Effector CD8-positive, alpha-beta T cell (primary cell): Measurements from ENCODE around the gene PDGFRB.

Experiments
- DNase-seq: peaks from one replicate; lab custom pipeline; 2025; lab: John Stamatoyannopoulos, UW

The PDGFRB gene

GRCh38 chr5:150163035-150163434 lies 7.4 kb upstream of the PDGFRB start:
- no peak for DNase-seq

DNA sequence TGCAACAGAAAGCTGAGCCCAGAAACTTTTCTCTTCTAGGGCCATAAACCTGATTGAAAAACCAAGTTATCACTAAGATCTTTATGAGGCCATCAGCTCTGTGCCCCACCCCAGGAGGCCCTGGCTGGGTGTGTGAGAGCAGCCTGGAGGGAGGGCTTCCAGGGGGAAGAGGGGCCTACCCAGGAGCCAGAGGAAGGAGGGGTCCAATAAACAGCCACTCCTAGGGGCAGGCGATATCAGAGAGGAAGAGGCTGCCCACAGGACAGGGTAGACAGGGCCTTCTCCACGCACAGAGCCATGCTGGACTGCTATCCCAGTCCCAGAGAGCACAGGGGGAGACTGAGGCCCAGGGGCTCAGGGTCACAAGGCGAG lies 6.5 kb upstream of the PDGFRB start:
- DNase-seq: no peak

DNA sequence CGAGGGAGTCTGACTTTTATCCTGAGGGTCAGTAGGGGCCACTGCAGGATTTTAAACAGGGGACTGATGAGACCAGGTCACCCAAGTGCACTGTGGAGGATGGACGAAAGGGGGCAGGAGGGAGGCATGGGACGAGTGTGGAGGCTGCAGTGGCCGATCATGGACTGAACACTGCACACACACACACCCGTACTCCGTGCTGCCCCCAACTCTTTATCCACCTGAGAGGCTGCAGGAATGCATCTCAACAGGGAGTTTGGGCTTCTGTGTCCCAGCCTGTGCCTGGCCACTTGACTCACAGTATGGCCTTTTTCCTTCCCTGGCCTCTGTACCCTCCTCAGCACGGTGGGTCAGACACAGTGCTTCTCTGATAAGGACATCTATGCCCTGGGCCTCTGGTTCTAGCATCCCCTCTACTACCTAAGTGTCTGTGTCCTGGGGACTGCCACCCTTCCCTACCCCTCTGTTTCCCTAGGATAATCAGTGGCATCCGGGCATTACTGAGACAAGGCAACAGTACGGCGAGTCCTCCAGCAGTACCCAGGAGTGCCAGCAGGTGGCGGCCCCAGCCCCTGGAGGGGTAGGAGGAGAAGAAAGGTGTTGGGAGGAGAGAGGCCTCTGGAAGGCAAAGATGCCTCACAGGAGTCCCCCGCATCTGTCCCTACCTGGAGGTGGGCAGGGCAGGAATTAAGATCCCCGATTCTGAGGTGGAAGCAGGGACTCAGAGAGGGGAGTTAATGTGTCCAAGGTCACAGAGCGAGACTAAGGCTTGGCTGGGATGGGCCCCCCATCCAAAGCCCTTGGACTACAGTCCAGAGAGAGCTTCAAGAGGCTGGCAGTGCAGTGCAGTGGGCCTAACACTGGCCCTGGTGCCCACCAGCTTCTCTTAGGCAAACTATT lies 5.8 kb upstream of the PDGFRB start:
- DNase-seq: peak; percentile 51

DNA sequence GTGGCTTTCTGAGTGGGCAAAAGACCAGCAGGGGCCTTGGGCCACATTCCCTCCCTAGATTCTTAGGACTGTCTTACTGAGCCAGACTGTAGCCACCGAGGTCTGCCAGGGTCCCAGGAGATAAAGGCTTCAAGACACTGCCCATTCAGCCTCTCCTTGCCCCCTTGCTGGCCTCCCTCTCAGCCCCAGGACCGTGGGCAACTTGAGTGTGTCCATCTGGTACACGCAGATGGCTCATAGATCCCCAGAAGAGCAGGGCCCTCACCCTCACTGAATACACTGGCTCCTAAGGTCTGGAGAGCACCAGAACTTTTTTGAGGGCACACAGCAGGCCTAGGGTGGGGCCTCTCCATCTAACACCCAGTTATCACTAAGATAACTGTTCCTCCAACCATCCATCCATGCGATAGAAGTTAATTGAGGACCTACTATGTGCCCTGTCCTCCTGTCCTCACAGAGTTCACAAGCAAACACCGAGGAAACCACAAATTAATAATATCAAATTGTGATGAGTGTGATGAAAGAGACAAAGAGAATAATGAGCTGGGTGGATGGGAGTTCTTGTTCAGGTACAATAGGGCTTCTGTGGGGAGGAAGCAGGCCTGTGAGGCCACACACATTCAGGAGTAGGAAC lies 4.9 kb upstream of the PDGFRB start:
- no peak for DNase-seq

DNA sequence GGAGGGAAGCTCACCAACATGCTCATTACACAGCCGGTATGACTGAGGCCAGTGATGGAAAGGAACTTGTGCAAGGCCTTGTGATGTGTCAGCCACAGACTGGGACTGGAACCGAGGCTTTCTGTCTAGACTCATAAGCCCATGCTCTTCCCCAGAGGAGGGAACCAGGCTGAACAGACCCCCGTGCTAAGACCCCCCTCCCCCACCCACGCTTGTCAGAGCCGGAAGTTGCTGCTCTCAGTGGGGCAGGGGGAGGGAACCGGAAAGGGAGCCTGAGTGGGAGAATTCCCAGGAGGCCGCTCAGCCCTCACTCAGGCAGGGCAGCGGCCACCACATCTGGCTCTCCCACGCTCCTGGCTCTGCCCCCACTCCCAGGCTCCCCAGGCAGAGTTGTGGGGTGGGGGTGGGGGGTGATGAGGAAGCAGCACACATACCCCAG lies 4.1 kb upstream of the PDGFRB start:
- no peak for DNase-seq

DNA sequence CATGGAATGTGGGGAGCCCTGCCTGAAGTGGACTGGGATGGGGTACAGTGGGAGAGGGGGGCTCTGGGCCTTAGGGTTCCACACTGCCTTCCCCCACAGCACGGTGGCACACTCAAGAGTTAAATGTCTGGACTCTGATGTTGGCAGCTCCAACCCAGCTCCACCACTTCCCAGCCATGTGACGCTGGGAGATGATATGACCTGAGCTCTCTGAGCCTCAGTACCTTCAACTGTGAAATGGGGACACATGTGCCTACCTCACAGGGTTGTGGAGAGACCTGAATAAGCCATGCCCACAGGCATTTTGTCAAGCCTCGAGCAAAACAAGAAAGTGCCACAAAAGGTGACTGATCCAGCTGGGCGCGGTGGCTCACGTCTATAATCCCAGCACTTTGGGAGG lies 3.4 kb upstream of the PDGFRB start:
- DNase-seq: no peak

DNA sequence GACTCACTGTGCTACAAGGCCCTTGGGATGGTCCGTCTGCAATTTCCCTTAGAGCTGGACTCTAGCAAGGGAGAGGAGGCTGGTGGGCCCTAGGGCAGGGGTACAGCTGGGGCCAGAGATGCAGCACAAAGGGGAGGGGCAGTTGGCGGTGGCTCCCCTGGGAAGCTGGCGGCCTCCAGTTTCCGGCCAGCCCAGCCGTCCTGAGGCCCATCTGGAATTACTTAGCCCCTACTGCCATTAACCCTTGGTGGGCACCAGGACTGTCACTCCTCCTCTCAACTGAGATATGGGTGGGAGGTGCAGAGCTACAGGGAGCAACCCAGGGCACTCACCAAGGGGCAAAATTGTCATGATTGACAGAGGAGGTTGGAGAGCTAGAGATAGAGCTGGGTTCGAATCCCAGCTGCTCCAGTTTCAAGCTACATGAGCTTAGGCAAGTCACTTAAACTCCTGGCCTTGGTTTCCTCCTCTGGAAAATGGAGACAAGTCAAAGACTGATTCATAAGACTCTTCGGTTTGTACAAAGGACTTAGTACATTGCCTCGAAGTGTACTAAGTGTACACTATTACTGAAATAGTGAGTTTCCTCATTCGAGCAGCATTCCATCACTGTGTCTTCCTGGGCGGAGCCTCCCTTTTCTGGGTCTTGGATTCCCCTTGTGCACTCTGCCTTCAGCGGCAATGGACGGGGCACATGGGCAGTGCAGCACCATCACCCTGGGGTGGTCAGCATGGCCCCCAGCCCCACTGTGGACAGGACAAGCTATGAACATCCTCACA lies 2.7 kb upstream of the PDGFRB start:
- no peak for DNase-seq

DNA sequence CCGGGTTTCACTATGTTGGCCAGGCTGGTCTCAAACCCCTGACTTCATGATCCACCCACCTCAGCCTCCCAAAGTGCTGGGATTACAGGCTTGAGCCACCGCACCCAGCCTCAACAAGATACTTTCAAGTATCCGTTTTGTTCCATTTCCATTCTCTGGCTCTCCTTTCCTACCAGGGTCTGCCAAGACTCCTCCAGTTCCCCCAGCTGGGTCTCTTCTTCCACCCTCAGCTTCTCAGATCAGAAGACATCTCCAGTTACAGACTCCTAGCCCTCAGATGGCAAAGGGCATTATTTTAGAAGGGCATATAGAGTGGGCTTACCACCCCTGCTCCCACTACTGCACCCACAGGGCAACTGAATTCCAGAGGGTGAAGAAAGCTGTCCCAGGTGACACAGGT lies 1.5 kb upstream of the PDGFRB start:
- DNase-seq: no peak

DNA sequence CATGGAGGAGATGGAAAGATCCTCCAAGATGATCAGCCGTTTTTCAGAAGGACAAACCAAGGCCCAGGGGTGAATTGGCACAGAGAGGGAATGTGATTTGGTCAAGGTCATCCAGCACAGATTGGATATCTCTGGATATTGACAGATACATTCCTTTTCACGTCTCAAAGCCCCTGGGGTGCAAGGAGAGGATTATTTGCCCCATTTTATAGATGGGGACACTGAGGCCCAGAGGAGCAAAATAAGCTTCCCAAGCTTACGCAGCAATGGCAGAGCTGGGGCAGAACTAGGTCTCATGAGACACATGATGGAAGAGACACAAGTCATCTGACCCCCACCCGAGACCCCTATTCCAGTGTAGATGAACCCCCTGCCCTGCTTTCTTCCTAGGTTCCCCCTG lies 895 bp upstream of the PDGFRB start:
- DNase-seq: no peak

DNA sequence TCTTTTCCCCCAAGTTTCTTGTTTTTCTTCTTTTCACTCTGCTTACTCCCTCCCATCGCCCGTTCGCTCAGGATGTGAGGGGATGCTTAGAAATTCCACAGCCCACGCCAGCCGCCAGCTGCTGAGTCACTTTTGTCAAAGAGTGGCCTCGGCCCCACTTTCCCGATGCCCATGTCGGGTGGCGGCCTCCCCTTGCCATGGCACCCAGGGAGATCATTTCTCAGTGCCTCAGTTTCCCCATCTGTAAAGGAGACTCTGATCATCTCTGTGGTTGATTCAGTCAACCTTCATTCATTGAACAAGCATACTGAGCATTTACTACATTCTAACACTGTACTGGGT lies 353 bp upstream of the PDGFRB start:
- DNase-seq: no peak

DNA sequence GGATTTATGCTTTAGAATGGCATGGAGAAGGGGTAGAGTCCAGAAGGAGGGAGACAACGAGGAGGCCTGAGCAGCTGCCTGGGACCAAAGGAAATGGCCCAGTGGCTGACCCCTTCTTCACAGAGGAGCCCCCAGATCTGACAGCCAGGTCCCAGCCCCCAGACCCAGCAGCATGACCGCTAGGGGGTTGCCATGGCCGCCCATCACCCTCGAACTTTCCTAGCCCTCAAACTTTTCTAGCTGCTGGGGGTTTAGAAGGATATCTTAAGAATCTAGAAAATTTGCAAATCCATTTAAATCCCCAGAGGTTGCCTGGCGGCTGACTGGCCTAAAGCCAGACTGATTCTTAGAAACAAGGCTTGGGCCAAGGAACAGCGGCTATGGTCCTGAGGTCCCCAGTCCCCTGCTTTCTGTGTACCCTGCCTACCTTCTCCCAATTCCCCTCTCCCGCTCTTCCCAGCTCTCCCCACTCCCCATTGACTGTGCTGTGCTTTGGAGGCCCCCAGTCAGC lies 972 bp downstream of the PDGFRB start:
- DNase-seq: no peak

- DNase-seq: no peak
Measured at GRCh38 chr5:150153957-150154617, 1.6 kb downstream of the PDGFRB start.

DNA sequence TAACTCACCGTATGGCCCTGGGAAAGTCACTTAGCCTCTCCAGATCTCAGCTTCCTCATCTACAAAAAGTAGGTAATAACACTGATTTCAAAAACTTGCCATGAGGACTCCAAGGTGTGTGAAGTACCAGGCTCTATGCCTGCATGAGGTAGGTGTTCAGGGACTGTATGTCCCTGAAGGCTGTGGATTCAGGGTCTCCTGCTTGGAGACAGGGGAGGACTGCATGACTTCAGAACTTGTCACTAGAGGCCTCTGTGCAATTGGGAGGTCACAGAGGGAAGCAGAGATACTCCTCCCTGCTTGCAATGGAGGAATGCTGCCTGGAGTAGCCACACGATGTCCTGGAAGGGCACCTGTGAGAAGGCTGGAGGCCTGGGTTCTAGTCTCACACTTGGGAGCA lies 2.2 kb downstream of the PDGFRB start:
- DNase-seq: no peak

DNA sequence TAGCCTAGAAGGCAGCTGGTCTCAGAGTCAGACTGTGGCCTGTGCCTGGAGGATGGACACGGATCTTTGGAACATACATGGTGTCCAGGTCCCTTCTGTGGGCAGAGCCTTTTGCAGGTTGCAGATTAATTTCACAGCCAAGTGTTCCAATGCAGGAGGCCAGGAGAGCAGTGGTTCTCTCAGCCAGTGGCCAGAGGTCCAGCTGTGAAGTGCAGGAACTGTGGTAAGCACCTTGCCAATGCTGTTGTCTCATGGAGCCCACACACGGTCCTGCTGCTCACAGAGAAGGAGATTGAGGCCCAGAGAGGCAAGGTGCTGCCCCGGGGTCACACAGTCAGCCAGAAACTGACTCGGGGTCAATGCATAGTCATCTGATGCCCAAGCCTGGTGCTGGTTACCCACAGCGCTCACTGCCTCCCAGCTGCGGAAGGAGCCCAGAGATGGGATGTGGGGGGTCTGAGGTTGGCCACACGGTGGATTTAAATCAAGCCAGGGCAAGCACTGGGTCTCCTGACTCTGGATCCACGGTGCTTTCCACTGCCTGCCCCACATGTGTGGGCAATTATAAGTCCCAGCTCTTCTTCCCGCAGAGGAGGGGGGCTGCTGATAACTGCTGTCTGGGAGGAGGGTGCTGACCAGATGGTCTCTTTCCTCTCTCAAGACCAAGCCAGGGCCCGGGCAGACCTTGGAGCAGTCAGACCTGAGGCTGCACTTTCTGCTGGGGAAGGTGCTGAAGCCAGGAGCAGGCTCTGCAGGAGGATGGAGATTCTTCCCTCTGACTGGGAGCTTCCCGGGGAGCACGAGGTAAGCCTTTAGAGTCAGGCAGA lies 2.8 kb downstream of the PDGFRB start:
- DNase-seq: no peak

DNA sequence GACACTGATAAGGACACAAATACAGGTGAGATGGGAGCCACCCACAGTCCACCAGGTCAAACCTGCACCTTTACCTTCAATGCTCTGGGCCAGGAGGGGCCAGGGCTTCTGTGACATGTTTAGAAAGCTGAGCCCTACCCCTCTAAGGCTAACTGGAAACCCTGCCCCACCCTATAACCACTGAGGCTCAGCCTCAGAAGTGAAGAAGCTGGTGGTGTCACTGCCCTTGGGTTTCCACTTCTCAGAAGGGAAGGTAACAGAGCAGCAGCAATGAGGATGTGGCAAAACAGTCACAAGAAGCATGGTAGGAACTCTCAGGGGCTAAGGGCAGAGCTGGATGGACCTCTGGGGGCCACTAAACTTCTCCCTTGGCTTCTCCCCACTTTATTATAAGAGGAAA lies 6.0 kb downstream of the PDGFRB start:
- no peak for DNase-seq

- no peak for DNase-seq
Measured at GRCh38 chr5:150148117-150148927, 7.3 kb downstream of the PDGFRB start.

- DNase-seq: no peak
Measured at GRCh38 chr5:150147670-150148069, 8.0 kb downstream of the PDGFRB start.

DNA sequence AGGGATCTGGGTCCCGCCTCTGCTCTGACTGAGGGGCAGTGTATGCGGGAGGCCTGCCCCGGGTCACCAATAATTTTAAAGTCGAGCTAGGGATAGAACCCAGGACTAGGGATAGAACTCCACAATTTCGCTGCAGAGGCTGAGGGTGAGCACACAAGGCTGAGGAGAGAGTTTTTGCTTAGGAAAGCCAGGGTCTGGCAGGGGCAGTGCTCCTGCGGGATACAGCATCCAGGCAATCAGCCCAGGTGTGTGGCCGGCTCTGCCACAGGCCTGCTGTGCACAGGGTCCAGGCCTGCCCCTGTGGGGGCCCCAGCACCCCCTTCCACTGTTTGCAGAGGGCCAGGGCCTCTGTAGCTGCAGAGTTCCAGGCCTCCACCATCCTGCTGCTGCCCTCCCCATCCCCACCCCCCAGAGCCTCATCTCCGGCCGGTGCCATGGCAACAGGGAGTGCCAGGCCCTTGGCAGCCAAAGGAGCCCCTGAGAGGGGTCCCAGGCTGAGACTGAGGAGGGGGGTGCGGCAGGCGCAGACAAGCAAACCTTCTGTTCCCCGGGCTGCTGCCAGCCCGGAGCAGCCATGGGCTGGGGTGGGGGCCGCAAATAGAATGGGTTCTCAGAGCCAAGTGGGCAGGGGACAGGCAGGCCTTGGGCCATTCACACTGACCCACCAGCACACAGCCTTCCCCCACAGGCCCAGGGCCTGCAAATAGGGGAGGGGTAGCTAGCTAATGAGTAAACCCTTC lies 8.6 kb downstream of the PDGFRB start:
- no peak for DNase-seq

DNA sequence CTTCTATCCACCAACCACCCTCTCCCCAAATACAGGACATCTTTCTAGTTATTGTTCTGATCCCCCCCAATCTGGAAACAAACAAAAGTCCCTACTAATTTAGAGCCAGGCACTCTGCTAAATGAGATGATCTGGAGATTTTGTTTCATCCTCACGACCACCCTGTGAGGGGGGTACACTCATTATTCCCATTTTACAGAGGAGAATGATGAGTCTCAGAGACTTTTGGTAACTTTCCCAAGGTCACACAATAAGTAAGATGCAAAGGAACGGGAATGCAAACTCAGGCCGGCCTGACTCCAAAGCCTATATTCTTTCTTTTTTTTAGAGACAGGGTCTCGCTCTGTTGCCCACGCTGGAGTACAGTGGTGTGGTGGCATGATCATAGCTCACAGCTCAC lies 9.4 kb downstream of the PDGFRB start:
- no peak for DNase-seq

GRCh38 chr5:150144879-150145278 lies 10.8 kb downstream of the PDGFRB start:
- DNase-seq: no peak
